Fibroblast of the conjunctiva (primary cell): ENCODE data around the gene NRG3.
"Not testable (repeated sequence)": the region's sequence is repeated elsewhere in the genome, so short reads cannot be mapped to it uniquely, and the experiment has no call there.

Source experiments
- DNase-seq: peaks from one replicate; pipeline ENCODE4 v3.0.0-alpha.2; 2010; ENCODE audit warnings: low read depth

Gene NRG3

DNA sequence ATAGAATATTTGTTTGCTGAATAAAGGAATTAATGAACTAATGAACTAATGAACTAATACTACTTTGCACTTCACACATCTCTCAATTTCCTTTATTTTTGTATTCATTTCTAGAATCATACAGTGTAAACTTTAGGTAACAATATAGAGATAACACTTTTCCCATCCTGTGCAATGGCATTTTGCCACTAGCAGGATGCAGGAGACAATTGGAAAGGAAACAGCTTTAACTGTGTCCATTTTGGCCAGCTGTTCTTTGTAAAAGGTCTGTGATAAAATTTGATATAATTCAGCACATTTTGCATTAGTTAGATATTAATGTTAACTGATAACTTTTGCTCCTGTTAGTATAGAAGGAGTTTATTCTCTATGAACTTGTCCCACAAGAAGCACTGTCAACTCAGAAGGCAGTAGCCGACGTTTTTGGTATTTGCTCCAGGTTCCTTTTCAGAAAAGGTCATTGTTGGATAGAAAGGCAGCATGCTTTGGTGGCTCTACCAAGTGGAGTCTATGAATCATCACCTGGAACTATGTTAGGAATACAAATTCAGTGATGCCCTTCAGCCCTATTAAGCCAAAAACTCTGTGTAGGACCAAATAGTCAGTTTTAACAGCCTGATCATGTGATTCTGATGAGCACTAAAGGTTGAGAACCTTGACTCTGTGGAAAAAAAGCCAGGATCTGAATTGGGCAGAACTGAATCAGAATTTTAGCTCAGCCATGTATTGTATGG, 86.6 kb downstream of the NRG3 start:
- no peak for DNase-seq

DNA sequence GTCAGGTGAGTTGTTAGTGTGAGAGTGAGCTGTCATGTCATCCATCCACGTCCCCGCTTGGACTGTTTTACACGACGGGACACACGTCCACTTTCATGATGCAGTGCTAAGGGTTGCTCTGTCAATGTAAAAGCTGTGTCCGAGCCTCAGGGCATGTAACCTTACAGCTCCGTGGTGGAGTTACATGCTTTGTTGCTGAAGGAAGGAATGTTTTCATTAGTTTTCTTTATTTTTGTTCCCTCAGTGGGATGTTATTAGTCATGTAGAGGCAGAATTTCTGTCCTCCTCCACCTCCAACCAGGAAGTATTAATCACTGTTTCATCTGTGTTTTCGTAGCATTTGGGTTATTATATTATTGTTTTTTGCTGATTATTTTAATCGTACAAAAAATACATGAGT, 88.6 kb downstream of the NRG3 start:
- no peak for DNase-seq

DNA sequence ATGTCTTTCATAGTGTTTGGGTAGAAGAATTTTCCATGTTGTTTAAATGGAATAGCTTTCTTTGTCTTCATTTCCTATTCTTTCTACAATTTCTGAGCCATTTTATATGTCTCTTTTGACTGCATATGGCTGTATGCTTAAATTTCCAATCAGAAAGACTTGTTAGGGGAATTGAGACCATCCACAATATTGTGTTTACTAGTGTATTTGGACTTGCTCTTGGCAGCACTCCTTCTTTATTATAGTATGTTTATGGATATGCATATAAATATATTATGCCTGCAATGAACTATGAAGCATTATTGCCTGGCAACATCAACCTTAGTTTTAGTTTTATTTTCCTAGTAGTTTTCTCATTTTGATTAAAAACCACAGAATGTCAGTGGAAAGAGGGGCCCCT, 92.7 kb downstream of the NRG3 start:
- no peak for DNase-seq

- DNase-seq: no peak
Measured at GRCh38 chr10:81969136-81969535, 94.1 kb downstream of the NRG3 start.

DNA sequence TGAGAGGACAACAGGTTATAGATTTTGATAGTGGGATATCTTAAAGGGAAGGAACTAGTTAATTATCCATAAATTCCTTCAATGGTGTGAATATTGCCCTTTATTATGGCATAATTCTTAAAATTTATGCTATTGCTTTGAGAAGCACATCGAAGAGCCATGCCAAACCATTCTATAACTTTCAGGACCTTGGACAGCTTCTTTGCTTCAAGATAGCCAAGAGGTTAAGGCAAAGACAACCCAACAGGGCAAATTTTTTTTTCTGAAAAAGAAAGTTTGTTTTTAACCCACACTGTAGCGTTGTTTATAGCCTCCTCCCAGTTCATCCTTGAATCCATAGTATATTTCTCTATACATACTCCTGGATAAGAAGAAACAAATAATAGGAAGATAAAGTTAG, 103.2 kb downstream of the NRG3 start:
- no peak for DNase-seq

- no peak for DNase-seq
Measured at GRCh38 chr10:81981724-81982123, 106.7 kb downstream of the NRG3 start.

DNA sequence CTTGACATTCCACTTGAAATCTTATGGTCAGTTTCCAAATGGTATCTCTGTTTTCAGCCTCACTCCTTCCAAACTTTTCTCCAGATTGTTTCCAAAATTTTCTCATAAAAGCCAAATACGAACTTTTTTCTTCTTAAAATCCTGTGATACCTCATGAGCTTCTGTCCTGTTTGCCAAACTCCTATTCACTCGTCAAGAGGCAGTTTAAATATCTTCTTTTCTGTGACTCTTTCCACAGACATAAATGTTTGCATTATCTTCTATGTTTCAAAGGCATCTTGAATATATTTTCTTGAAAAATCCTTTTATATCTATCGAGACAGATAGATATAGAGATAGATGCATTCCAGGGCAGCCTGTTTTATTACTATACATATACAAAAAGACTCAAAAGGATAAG, 109.4 kb downstream of the NRG3 start:
- DNase-seq: no peak

- DNase-seq: no peak
Measured at GRCh38 chr10:81995254-81995653, 120.3 kb downstream of the NRG3 start.

- no peak for DNase-seq
Measured at GRCh38 chr10:81996927-81997326, 121.9 kb downstream of the NRG3 start.

- no peak for DNase-seq
Measured at GRCh38 chr10:82020999-82021398, 146.0 kb downstream of the NRG3 start.

DNA sequence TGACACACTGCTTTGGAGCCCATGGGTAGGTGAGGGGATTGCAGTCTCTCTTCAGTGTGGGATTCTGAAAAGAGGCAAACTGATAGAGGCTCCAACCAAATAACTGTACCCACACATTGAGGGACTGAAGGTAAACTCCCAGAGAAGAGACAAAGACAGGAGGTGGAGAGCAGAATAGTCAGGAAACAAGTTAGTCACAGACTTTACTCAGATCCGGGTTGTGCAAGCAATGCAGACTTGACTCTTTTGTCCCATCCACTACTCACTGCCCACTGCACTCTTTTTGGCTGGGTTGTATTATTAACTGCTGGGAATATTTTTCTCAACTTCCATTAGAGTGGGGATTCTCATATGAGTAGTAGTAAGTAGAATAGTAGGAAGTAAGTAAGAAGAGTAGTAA, 152.7 kb downstream of the NRG3 start:
- DNase-seq: no peak

GRCh38 chr10:82037076-82037475, 162.1 kb downstream of the NRG3 start:
- no peak for DNase-seq

GRCh38 chr10:82038587-82038986, 163.6 kb downstream of the NRG3 start:
- DNase-seq: no peak

DNA sequence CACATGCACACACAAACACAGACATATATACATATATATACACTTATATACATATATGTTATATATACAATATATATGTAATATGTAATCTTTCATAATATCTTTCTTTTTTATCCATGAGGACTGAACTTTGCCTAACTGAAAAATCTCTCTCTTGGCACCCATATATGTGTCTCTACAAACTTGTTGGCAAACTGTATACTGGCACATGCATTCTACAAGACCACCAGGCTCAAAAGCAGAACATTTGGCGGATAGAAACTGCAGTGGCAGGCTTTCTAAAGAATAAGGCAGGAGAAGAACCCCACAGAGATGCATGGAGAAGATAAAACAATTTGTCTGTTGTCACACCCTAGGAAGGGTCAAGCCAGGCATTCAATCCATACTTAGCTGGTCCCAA, 165.3 kb downstream of the NRG3 start:
- DNase-seq: no peak

GRCh38 chr10:82041018-82041417, 166.0 kb downstream of the NRG3 start:
- DNase-seq: no peak

DNA sequence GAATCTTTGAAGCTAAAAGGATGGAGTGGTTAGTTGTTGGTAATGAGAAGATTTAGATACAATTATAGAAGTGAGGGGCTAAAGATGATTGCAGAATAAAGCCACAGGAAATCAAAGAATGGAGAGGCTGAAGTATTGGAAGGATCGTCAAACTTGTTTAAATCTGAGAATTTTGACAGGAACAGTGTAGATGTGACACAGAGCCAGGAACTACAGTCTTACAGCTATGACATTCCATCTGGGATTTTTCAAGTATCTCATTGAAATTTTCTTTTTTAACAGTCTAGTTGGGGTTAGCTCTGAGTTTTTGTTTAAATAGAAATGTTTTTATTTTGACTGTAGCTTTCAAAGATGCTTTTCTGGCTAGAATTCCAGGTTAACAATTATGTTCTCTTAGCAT, 181.4 kb downstream of the NRG3 start:
- no peak for DNase-seq

- DNase-seq: not testable (repeated sequence)
Measured at GRCh38 chr10:82067192-82067591, 192.2 kb downstream of the NRG3 start.

DNA sequence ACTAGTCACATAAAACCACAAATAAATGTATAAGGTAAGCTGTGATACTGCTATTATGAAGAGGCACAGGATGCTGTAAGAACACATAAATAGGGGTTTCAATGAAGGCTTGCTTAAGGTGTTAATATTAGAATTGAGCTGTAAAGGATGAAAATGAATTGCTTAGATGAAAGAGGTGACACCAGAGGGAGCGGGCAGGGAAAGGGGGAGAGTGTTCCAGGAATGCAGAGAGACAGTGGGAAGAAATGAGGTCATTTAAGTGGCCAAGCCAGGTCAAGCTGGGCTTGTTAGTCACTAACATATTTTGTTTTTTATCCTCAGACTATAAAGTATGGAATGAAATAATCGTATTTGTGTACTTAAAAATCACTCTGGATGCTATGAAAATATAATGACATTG, 193.5 kb downstream of the NRG3 start:
- no peak for DNase-seq

GRCh38 chr10:82071231-82071630, 196.2 kb downstream of the NRG3 start:
- no peak for DNase-seq

- DNase-seq: no peak
Measured at GRCh38 chr10:82072124-82072523, 197.1 kb downstream of the NRG3 start.

GRCh38 chr10:82075605-82076004, 200.6 kb downstream of the NRG3 start:
- DNase-seq: no peak

DNA sequence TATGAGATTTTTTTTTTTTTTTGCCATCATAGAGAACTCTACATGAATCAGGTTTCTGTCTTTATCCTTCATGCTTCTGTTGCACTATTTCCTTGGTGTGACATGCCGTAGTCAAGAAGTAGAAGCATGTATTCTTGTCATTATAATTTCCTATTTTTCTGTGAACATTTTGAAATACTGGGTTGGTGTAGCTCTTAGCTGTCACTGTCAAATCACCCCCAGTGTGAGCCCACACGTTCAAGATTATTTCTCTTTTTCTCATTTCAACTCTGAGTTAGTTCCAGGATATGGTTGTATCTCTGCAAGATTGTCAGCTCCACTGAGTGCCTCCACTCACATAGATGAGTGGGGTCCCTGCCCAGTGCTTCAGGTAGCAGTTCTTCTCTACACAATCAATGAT, 209.5 kb downstream of the NRG3 start:
- no peak for DNase-seq

DNA sequence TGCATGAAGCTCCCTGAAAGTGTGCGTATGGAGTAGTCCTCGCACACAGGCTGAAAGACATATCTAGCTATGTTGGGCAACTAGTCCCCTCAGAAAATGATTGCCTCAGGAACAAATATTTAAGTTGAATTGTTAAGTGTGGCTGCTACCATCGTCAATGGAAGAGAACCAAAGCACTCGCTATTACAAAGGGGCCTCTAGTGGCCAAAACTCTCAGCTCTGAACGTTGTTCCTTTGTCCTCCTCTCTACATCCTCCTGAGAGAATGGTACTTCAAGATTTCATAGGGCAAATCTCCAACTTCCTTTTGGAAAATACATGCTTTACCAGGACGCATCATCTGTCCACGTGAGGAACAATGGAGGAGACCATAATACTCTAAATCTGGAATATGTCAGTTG, 209.9 kb downstream of the NRG3 start:
- DNase-seq: no peak

DNA sequence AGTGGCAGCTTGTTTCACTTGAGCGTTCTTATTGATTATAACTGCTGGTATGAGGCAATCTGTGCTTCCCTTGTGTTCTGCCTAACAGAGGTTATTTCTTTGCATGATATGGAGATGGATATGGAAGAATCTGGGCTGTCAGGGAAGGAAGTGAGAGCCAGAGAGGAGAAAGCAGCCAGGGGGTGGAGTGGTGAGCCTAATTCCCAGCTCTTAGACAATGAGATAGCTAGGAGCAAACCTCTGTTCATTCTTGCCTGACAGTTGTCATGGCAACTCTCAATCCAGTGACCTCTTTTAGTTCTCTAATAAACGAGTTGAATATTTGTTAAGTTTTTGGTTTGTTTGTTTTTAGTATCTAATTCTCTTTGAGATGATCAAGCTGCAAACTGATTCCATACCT, 214.3 kb downstream of the NRG3 start:
- no peak for DNase-seq

DNA sequence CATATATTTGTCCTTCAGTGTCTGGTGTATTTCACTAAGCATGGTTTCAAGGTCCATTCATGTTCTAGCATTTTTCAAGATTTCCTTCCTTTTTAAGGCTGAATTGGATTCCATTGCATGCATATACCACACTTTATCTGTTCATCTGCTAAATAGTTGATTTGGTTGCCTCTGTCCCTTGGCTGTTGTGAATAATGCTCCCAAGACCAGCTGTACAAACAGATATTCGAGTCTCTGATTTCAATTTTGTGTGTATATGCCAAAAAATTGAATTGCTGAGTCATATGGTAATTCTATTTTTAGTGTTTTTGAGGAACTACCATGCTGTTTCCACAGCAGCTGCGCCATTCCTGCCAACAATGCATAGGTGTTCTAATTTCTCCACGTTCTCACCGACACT, 216.4 kb downstream of the NRG3 start:
- DNase-seq: no peak
